Measurements from ENCODE around the gene FAM117B. TPM values are rescaled to one million over a fixed set of nuclear protein-coding genes. Genes with fewer than 3 reads are reported as not detected.

FAM117B gene
- polyA plus RNA-seq, 2 of the 4 experiments (the other 2 are of a cell fraction), result 3.6 TPM

DNA sequence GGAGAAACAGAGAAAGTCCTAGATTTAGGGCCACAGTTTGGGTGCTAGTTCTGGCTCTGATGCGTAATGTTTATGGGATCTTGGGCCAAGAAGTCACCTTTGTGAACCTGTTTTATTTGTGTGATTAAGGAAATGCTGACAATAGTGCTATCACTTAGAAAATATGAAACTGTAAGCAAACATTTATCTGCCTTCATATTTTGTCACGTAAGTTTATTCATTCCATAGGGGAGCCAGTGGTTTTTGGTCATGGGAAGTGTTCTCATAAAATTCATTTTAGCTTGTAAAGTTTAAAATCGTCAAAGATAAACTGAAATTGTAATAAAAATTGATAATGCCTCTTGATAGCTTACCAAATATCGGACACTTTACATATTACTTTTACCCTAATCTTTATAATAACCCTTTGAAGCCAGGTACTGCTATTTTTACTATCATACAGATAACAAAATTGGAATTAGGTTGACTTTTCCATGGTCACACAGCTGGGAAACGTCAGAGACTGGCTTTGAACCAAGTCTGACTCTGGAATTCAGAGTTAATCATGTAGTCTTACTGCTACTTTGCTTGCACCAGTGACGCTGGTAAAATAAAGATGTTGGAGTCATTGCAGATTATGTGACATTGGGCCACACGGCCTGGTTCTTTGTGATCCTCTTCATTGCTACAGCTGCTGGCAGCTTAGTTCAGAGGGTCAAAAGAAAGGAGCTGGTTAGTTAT is 137.1 kb downstream of the FAM117B start:
- TF ChIP-seq, protein P1, sequence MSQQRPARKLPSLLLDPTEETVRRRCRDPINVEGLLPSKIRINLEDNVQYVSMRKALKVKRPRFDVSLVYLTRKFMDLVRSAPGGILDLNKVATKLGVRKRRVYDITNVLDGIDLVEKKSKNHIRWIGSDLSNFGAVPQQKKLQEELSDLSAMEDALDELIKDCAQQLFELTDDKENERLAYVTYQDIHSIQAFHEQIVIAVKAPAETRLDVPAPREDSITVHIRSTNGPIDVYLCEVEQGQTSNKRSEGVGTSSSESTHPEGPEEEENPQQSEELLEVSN (IDR thresholded peaks at IDR 0.05; ENCODE audit: borderline replicate concordance, low read depth), result no peak
- TF ChIP-seq KDM5A (IDR thresholded peaks at IDR 0.05) (no peak), EHMT2 (IDR thresholded peaks at IDR 0.05; ENCODE audit: low read depth) (no peak), ZC3H11A (IDR thresholded peaks at IDR 0.05) (no peak), RNF2 (IDR thresholded peaks at IDR 0.05; ENCODE audit: borderline replicate concordance, low read depth) (no peak), ZNF302 (CRISPR knock-in tag; IDR thresholded peaks at IDR 0.05) (no peak), EP300 (IDR thresholded peaks at IDR 0.05) (no peak), RAD21 (conservative IDR thresholded peaks at IDR 0.05 in 1 of 2, IDR thresholded peaks at IDR 0.05 in 1 of 2) (no peak), JUN (IDR thresholded peaks at IDR 0.05) (no peak), TFCP2L1 (CRISPR knock-in tag; IDR thresholded peaks at IDR 0.05) (no peak)
- TF ChIP-seq, protein P2, sequence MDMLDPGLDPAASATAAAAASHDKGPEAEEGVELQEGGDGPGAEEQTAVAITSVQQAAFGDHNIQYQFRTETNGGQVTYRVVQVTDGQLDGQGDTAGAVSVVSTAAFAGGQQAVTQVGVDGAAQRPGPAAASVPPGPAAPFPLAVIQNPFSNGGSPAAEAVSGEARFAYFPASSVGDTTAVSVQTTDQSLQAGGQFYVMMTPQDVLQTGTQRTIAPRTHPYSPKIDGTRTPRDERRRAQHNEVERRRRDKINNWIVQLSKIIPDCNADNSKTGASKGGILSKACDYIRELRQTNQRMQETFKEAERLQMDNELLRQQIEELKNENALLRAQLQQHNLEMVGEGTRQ (IDR thresholded peaks at IDR 0.05), result no peak
- TF ChIP-seq, protein P3, sequence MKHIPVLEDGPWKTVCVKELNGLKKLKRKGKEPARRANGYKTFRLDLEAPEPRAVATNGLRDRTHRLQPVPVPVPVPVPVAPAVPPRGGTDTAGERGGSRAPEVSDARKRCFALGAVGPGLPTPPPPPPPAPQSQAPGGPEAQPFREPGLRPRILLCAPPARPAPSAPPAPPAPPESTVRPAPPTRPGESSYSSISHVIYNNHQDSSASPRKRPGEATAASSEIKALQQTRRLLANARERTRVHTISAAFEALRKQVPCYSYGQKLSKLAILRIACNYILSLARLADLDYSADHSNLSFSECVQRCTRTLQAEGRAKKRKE (CRISPR knock-in tag; IDR thresholded peaks at IDR 0.05; ENCODE audit: low read depth), result no peak
- Histone ChIP-seq H3K9me3 (no peaks in the 10 kb centered on the region), H3K4me2 (no peak overlapping the region), H3K4me1 (no peaks in the 10 kb centered on the region), H3K27ac (no peak overlapping the region), H3K4me3 (no peak overlapping the region)
- WGBS (ENCODE audit: missing lambda C conversion rate), result 90% methylated on average over 7 of the region's 7 CpGs
- POLR2A ChIA-PET, result no interaction called here
- no peak for DNase-seq (ENCODE audit: low read depth in 1 of 2, low spot score in 1 of 2)
- FAIRE-seq, result no peak
- CTCF ChIA-PET, result no interaction called here
- no peak for ATAC-seq

DNA sequence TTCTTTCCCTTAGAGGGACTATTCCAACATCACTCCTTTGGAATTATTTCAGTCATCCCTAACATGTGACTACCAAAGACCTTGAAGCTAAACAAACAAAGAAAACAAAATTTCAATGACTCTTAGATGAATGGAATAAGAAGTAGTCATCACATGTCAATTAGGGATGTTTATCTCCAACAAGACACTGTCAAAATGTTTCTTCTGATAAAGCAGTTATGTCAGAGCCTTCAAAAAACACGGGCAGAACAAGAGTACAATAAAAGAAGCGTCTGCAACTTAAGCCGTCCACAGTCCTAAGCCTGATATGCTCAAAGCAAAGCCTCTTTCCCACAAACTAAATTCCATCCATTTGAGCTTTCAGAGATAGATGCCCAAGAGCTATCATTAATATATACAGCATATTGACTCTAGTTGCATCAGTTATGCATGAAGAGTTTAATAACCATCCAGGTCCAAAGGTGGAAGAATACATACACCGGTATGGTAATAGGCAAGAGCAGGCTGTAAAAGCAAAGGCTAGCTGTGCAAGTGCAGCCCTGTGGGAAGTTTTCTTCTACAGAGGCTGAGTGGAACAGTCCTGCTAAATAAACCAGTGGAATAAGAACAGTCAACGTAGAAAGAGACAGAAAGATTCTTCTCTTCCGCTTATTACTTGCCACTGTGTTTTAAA is 138.7 kb downstream of the FAM117B start:
- ChIA-PET POLR2A (no interaction called here), CTCF (interaction anchor here (0.6 to 1.0 kb wide), 2 partner anchors 185 to 568 kb away, joined by 3 to 5 read pairs; no protein-coding TSS in a partner anchor)
- FAIRE-seq (no peak), DNase-seq (ENCODE audit: low read depth in 1 of 2, low spot score in 1 of 2) (no peak), ATAC-seq (no peak)
- TF ChIP-seq HOXA7 (CRISPR knock-in tag; IDR thresholded peaks at IDR 0.05), result no peak
- TF ChIP-seq FOSL2 (IDR thresholded peaks at IDR 0.05), result no peak
- no peak for TF ChIP-seq FOSL2 (CRISPR knock-in tag; IDR thresholded peaks at IDR 0.05)
- no peak for TF ChIP-seq HOXB13 (CRISPR knock-in tag; IDR thresholded peaks at IDR 0.05; ENCODE audit: low read depth)
- TF ChIP-seq, protein P4, sequence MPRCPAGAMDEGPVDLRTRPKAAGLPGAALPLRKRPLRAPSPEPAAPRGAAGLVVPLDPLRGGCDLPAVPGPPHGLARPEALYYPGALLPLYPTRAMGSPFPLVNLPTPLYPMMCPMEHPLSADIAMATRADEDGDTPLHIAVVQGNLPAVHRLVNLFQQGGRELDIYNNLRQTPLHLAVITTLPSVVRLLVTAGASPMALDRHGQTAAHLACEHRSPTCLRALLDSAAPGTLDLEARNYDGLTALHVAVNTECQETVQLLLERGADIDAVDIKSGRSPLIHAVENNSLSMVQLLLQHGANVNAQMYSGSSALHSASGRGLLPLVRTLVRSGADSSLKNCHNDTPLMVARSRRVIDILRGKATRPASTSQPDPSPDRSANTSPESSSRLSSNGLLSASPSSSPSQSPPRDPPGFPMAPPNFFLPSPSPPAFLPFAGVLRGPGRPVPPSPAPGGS (IDR thresholded peaks at IDR 0.05), result no peak
- TF ChIP-seq MAFK (IDR thresholded peaks at IDR 0.05; ENCODE audit: partially characterized antibody), result no peak
- TF ChIP-seq, protein P5, sequence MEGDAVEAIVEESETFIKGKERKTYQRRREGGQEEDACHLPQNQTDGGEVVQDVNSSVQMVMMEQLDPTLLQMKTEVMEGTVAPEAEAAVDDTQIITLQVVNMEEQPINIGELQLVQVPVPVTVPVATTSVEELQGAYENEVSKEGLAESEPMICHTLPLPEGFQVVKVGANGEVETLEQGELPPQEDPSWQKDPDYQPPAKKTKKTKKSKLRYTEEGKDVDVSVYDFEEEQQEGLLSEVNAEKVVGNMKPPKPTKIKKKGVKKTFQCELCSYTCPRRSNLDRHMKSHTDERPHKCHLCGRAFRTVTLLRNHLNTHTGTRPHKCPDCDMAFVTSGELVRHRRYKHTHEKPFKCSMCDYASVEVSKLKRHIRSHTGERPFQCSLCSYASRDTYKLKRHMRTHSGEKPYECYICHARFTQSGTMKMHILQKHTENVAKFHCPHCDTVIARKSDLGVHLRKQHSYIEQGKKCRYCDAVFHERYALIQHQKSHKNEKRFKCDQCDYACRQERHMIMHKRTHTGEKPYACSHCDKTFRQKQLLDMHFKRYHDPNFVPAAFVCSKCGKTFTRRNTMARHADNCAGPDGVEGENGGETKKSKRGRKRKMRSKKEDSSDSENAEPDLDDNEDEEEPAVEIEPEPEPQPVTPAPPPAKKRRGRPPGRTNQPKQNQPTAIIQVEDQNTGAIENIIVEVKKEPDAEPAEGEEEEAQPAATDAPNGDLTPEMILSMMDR (IDR thresholded peaks at IDR 0.05), result no peak
- no peak for TF ChIP-seq ZC3H11A (IDR thresholded peaks at IDR 0.05)
- TF ChIP-seq NFE2L2 (conservative IDR thresholded peaks at IDR 0.05; ENCODE audit: low read length), result no peak
- TF ChIP-seq, protein P6, sequence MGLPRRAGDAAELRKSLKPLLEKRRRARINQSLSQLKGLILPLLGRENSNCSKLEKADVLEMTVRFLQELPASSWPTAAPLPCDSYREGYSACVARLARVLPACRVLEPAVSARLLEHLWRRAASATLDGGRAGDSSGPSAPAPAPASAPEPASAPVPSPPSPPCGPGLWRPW (IDR thresholded peaks at IDR 0.05), result no peak
- no peak for TF ChIP-seq RCOR1 (IDR thresholded peaks at IDR 0.05; ENCODE audit: low read depth, low read length)
- TF ChIP-seq CBX8 (IDR thresholded peaks at IDR 0.05), result no peak
- TF ChIP-seq SREBF2 (IDR thresholded peaks at IDR 0.05), result no peak
- TF ChIP-seq HDAC2 (IDR thresholded peaks at IDR 0.05), result no peak
- TF ChIP-seq POLR2A (IDR thresholded peaks at IDR 0.05; ENCODE audit: low read length), result no peak
- no peak overlapping the region for H3K27ac ChIP-seq
- WGBS (ENCODE audit: missing lambda C conversion rate), result 81% methylated on average over 6 of the region's 6 CpGs
- H3K4me2 ChIP-seq, result no peak overlapping the region
- no peaks in the 10 kb centered on the region for H3K9me3 ChIP-seq
- no peak overlapping the region for H3K4me3 ChIP-seq
- H3K4me1 ChIP-seq, result no peaks in the 10 kb centered on the region
